Astrocyte of the spinal cord (primary cell): ENCODE measurements around the gene TMTC3.

Experiments used
- DNase-seq: peaks from one replicate; pipeline ENCODE4 v3.0.0; 2011; ENCODE audit warnings: low read depth, low spot score
- H3K4me3 ChIP-seq: 2 replicates; pipeline ENCODE4 v1.5.1; 2011; ENCODE audit warnings: low read depth, mild to moderate bottlenecking, low read length, moderate library complexity
- in situ Hi-C: cut with HindIII; loops from 2 replicates; pipeline ENCODE4 v1.10.0; 2017; ENCODE audit warnings: low sequenced_read_pairs
- TF ChIP-seq, protein P1 (sequence below): IDR thresholded peaks from 2 replicates; pipeline ENCODE4 v1.5.1; 2012; ENCODE audit warnings: low read depth, mild to moderate bottlenecking, low read length, inconsistent platforms

TMTC3 gene

DNA sequence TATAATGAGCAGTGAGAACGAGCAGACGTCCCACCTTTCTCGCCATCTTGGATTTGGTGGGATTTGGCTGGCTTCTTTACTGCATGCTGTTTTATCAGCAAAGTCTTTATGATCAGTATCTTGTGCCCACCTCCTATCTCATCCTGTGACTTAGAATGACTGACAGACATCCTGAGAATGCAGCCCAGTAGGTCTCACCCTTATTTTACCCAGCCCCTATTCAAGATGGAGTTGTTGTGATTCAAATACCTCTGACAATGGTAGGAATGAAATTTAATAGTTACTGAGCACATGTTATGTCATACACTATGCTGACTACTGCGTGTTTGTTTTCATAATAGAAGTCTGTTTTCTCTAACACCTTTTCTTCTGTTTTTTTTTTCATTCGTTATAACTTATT, 1.9 kb downstream of the TMTC3 start:
- TF ChIP-seq, protein P1, sequence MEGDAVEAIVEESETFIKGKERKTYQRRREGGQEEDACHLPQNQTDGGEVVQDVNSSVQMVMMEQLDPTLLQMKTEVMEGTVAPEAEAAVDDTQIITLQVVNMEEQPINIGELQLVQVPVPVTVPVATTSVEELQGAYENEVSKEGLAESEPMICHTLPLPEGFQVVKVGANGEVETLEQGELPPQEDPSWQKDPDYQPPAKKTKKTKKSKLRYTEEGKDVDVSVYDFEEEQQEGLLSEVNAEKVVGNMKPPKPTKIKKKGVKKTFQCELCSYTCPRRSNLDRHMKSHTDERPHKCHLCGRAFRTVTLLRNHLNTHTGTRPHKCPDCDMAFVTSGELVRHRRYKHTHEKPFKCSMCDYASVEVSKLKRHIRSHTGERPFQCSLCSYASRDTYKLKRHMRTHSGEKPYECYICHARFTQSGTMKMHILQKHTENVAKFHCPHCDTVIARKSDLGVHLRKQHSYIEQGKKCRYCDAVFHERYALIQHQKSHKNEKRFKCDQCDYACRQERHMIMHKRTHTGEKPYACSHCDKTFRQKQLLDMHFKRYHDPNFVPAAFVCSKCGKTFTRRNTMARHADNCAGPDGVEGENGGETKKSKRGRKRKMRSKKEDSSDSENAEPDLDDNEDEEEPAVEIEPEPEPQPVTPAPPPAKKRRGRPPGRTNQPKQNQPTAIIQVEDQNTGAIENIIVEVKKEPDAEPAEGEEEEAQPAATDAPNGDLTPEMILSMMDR: no peak
- in situ Hi-C loops: no loop called here
- DNase-seq: no peak
- H3K4me3 ChIP-seq: no peak overlapping the region

DNA sequence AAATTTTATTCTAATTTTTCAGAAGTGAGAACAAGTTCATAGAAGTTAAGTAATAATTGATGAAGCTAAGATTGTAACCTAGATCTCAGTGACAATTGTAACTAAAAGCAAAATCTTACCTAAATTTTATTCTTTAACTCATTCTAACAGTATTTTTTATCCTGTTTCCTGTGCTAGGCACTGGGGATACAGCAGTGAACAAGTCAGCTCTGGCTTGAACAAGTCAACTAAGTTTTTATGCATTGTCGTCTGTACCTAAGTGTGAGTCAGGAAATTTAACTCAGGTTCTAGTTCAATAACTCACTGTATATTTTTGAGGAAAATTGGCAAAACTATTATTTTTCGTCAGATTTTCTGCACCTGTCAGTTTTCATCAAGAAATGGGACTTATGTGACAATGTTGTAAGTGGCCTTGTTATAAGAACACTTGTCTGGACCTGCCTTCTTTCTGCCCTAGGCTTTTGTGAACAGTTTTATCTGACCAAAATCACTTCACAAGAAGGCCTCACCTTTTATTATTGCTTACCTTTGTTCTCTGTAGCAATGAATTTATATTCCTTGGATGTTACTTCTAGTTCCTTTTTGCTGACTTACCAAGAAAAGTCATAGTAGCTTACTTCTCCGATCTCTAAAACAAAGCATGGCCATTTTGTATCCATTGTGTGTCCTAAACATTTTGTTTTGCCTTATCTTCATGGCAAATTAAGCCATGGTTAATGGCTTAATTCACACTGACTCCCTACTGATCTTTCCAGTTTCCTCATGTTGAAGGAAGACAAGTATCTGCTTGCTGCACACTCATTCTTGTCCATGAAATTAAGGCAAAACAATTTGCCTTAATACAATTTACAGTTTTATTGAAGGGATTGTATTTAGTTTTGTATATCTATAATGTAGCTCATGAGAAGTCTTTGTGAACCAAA, 2.7 kb downstream of the TMTC3 start:
- no peak overlapping the region for H3K4me3 ChIP-seq
- TF ChIP-seq, protein P1: no peak

DNA sequence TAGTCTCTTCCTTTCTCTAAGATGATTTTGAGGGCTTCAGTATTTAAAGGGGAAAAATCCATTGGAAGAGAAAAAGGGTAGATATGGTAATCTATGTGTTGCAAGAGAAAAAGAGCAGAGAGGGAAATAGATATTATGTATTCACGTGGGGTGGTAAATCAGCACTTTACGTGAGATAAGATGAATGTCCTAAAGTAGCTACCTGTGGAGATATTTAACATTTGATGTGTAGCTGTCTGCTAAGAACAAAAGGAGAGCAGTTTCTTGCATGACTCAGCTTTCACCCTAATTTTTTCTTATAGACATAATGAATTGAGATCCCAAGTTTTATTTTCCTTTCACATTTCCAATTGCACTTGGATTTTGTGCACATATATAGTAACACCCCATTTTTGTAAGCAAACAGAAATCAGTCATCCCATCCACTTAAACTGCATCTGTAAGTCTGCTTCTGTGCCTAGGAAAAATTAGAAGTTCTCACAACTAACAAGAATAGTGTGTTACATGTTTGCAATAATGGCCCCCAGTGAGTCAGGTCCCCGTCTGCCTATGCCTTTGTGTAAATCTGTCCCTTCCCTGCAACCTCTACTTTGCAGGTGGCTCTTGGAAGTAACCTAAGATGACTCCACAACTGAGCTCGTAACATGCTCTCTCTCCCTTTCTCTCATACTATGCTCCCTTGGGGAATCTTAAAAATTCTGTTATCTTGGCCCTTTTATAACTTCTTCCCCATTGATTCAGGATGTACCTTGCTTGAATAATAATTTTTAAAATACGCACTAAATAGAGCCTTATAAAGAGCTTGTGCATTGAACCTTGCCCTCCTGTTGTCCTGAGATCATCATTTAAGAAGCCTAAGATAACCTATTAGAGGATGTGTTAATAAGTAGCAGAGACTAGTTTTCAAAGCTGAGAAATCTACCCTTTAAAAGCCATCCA, 3.7 kb downstream of the TMTC3 start:
- H3K4me3 ChIP-seq: no peak overlapping the region
- in situ Hi-C loops: no loop called here
- TF ChIP-seq, protein P1: no peak
- no peak for DNase-seq

More for the DNA sequence above, 2.7 kb downstream of the TMTC3 start:
- in situ Hi-C loops: no loop called here
- DNase-seq: no peak

DNA sequence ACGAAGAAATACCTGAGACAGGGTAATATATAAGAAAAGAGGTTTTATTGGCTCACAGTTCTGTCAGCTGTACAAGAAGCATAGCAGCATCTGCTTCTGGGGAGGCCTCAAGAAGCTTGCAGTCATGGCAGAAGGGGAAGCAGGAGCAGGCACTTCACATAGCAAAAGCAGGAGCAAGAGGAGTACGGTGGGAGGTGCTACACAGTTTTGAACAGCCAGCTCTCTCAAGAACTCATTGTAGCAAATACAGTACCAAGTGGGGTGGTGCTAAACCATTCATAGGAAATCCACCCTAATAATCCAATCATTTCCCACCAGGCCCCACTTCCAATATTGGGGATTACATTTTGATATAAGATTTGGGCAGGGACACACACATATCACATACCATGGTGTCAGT, 8.0 kb downstream of the TMTC3 start:
- no peak overlapping the region for H3K4me3 ChIP-seq
- TF ChIP-seq, protein P1: no peak
- DNase-seq: no peak
- in situ Hi-C loops: no loop called here

DNA sequence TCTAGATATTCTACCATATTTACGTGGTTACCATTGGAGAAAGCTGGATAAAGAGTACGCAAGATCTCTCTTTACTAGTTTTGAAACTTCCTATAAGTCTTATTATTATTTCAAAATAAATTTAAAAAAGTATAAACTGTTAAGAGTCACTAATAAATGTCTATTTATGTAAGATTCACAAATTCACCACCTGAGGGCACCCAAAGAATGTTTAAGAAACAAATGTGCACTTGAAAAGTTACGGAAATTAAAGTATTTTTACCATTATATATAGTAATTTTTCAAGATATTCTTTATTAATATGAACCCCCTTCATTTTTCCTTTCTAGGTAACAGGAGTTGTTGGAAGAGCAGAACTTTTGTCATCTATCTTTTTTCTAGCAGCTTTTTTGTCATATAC, 11.9 kb downstream of the TMTC3 start:
- in situ Hi-C loops: no loop called here
- peak; percentile 76 for DNase-seq
- no peak overlapping the region for H3K4me3 ChIP-seq
- TF ChIP-seq, protein P1: peak; percentile 27

DNA sequence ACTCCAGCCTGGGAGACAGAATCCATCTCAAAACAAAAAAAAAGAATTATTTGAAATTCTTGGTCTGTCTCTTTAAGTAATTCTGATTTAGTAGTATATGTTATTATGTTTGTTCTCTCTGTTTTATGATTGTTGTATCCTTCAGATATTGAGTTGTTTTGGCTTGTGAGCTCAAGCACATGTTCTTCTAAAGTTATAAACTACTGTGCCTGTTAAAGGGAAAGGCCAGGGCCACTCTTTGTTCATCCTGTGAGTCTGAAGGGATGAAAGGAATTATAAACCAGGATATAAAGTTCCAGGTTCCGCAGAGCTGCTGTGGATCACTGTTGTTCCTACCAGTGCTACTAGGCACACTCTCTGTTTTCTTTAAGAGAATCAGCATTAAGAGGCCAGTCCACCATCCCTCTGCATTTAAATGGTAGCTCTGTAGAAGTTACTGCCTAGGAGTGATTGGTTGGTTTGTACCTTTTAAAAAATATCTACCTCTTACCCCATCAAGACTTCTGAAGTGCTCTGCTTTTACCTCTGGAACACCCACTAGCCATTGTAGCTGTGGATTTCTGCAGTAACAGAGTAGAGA, 14.1 kb downstream of the TMTC3 start:
- in situ Hi-C loops: no loop called here
- TF ChIP-seq, protein P1: no peak
- H3K4me3 ChIP-seq: no peak overlapping the region
- DNase-seq: no peak
